GM18502 (cell line): Measurements from ENCODE around the gene FASN.
"Not testable (repeated sequence)": the region's sequence is repeated elsewhere in the genome, so short reads cannot be mapped to it uniquely, and the experiment has no call there.

ENCODE experiments used
- ATAC-seq: cut with Tn5 transposase; IDR thresholded peaks from one replicate; pipeline ENCODE4 v1.9.1; 2021; ENCODE audit warnings: mild to moderate bottlenecking; ENCODE audit not compliant: unreplicated experiment, poor library complexity

The FASN gene

DNA sequence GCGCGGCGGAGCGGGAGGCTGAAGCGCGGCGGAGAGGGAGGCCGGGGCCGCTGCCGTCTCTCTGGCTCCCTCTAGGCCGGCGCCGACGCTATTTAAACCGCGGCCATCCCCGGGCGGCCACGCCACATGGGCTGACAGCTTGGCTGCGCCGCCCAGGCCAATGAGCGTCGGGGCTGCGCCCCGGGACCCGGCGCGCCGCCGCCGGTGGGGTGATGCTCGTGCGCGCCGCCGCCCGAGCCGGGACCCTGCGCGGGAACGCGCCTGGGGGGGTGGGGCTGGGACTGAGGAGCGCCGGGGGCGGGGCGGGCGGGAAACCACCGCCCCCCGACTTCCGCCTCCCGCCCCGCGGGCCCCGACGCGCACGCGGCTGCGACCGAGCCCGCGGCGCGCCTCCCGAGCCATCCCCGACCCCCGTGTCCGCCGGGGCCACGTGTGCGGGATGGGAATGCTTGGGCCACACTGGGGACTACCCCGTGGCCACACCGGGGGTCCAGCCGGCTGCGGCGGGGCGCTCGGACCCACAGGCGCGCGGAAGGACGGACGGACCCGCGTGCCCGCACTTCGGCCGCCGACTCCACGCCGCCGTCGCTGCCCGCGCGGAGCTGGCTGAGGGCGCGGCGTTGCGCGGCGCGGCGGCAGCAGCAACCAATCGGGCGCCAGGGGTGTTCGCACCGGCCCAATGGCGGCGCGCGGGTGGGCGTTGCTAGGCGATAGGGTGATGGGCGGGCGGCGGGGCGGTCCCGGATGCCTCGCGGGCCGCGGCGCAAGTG lies at the start of gene FASN:
FASN (minus strand) TSS at position 68 of the 770 bp plus-strand sequence. CDS start 1,791 bp downstream, outside the sequence.
- ATAC-seq = peak; percentile 77

DNA sequence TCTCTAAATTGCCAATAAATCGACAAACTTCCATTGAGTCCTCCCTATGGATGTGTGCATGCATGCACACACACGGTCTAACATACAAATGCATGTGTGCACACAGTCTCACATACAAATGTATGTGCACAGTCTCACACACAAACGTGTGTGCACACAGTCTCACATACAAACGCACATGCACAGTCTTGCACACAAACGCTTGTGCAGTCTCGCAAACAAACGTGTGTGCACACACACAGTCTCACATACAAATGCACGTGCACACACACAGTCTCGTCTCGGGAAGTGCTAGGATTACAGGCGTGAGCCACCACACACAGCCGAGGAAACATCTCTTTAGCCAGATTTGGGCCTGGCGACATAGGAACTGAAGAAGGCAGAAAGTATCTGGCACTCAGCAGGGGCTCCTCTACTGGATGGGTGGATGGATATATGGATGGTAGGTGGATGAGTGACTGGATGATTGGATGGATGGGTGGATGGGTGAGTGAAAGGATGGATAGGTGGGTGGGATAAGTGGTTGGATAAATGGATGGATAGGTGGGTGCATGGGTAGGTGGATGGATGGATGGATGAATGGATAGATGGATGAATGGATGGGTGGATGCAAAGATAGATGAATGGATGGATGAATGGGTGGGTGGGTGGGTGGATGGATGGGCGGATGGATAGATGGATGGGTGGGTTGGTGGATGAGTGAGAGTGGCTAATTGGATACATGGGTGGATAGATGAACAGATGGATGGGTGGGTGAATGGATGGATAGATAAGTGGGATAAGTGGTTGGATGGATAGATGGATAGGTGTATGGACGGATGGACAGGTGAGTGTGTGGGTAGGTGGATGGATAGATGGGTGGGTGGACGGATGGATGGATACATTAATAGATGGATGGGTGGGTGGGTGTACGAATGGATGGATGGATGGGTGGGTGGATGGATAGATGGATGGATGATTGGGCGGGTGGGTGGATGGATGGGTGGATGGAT lies 48.9 kb upstream of the FASN start:
- ATAC-seq = no peak

GRCh38 chr17:82145550-82146155 lies 47.6 kb upstream of the FASN start:
- no peak for ATAC-seq

DNA sequence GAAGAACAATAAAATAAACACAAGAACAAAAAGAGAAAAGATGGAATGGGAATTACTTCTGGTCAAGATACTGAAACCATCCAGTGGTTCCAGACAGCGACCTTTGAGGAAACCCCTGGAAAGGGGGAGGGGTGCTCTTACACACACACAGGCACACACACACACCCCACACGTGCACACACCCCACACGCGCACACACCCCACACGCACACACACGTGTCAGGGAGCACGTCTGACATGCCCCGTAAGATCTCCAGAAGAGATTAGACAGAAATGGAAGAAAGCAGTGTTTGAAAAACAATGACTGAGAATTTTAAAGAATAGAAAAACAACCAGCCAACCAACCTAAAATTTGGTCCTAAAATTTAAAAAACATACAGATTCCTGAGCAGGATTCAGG lies 45.3 kb upstream of the FASN start:
- no peak for ATAC-seq

- not testable (repeated sequence) for ATAC-seq
Measured at GRCh38 chr17:82139961-82140360, 41.9 kb upstream of the FASN start.

DNA sequence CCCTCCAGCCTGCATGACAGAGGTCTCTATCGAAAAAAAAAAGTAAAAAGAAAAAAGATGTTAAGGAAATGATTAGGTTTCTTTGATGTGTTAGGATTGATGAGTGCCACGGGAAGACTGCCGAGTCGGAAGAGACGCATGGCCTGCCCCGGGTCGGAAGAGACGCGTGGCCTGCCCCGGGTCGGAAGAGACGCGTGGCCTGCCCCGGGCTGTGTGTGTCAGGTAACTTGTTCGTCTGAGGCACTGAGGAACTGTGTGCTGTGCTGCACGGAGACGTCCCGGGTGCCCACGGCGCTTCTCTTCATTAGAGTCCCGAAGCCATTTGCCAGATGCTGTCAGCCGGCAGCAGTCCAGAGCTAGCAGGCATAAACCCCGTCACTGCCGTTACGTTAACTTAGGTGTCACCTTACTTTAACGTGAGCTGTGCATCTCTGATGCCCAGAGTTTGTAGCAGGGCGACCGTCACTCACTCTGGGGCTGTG lies 40.5 kb upstream of the FASN start:
- no peak for ATAC-seq

DNA sequence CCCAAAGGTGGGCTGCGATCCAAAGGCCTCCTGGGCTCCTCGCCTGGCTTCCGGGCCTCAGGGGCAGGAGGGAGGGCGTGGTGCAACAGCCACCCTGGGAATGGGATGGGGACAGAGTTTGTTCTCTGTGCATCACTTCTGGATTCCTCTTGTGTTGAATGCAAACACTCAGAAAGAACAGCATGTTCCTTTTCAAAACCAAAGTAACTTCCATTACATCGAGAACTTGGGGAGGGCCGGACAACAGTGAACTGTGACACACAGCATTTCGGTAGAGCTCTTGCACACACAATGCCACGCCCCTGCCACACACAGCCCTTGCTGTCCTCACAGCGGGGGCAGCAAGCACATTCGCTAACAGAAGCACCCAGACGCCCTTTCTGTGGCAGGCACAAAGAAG lies 36.1 kb upstream of the FASN start:
- no peak for ATAC-seq

DNA sequence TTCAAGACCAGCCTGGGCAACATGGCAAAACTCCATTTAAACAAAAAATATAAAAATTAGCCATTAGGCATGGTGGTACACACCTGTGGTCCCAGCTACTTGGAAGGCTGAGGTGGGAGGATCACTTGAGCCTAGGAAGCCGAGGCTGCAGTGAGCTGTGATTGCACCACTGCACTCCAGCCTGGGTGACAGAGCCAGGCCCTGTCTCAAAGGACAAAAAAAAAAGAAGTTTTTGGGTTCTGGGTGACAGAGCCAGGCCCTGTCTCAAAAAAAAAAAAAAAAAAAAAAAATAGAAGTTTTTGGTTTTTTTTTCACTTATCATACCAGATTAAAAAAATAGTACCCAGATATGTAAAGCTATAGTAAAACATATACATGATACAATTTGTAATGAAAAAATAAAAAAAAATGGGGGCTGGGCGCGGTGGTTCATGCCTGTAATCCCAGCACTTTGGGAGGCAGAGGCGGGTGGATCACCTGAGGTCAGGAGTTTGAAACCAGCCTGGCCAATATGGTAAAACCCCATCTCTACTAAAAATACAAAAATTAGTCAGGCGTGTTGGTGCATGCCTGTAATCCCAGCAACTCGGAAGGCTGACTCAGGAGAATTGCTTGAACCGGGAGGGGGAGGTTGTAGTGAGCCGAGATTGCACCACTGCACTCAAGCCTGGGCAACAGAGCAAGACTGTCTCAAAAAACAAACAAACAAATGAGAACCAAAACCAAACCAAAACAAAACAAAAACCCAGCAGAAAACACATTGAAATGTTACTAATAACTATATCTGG lies 35.3 kb upstream of the FASN start:
- ATAC-seq = not testable (repeated sequence)

- ATAC-seq = no peak
Measured at GRCh38 chr17:82129095-82129494, 31.1 kb upstream of the FASN start.

- no peak for ATAC-seq
Measured at GRCh38 chr17:82128287-82128686, 30.3 kb upstream of the FASN start.

DNA sequence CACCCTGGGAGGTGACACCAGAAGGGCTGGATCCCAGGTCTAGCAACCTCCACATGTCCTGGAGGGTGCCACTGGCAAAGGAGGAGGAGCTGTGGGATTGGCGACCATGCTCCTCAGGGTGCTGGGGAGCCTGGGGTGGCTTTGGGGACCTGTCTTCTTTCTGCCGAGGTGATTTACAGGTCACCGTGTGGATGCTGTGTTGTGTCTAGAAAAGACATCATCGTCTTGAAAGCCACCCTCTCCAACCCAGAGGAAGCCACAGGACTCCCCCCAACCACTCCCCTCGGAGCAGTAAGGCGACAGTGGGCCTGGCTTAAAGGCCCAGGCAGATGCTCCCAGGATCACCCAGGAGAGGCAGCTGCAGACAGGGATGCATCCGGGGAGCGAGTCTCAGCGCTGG lies 29.7 kb upstream of the FASN start:
- ATAC-seq = no peak

- ATAC-seq = no peak
Measured at GRCh38 chr17:82127315-82127595, 29.2 kb upstream of the FASN start.

- no peak for ATAC-seq
Measured at GRCh38 chr17:82126556-82127314, 28.7 kb upstream of the FASN start.

DNA sequence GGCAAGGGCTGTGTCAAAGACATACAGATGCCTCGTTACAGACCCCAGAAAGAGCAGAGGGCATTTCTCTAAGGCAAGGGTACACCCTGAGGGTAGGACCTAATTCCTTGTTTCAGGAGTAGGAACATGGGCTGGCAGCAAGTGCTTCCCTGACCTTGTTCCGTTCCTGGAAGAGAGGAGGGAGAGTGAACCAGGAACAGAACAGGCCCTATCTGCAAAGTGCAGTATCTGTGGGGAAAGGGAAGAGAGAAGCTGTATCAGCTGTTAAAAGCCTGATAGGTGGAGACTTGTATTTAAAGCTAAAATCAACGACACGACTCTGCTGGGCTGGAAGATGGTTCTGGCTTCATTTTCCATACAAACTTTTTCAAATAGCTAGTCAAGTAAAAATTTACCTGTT lies 26.1 kb upstream of the FASN start:
- ATAC-seq = no peak

DNA sequence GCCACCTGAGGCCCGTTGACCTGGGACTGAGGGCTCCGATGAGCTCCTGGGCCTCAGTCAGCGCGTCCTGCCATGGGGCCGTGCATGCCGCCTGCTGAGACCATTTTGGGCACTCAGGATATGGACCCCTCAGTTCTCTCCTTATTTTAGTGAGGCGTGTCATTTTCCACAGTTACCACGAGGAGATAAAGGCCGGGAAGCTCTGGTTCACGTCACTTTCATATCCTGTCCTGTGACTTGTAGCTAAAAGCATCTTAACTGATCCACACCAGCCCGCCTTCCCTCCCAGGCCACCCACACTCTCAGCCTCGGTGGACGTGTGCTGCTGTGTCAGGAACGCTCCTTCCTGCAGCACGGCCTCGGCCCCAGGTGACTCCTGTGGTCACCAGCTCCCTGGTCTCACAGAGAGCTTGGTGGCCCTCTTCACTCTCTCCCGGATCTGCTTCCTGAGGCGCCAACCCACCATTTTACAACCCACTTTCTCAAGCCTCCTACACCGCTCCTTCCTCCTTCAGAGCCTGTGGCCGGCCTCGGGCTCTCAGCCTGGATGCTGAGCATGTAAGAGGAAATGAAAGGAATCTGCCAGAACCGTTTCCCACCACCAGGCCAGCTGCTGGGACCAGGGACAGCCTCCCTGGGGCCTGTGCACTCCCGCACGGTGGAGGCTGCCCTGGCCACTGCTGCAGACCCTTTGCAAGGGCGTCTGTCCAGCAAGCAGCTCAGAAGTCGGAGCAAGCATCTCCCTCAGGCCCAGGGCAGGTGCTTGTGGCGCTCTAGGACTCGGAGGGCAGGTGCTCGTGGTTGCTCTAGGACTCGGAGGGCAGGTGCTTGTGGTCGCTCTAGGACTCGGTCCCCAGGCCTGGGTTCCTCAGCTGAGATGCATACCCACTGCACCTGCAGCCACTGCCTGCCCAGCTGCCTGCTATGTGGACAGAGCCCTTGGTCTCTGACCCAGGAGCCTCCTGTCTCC lies 23.9 kb upstream of the FASN start:
- ATAC-seq = no peak

DNA sequence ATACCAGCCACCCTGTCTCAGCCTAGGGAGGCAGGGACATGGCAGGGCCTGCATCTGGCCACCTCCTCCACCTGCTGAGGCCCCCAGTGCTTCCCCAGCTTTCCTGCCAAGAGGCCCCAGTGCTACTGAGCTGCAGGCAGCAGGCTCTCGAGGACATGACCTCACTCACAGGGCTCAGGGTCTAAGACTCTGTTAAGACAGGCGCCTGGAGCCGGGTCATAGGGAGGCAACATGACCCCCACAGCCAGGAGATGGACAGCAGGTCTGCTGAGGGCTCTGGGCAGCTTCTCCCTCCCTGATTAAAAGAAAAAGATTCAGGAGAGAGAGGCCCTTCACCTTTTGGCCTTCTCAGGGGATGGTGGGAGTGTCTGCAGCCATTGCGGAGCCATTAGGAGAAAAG lies 23.2 kb upstream of the FASN start:
- no peak for ATAC-seq

- no peak for ATAC-seq
Measured at GRCh38 chr17:82120148-82120547, 22.1 kb upstream of the FASN start.

GRCh38 chr17:82118815-82119380 lies 20.9 kb upstream of the FASN start:
- ATAC-seq = no peak
